ENCODE measurements around the gene DGLUCY.
"Not testable (repeated sequence)": the region's sequence is repeated elsewhere in the genome, so short reads cannot be mapped to it uniquely, and the experiment has no call there.

Gene DGLUCY

DNA sequence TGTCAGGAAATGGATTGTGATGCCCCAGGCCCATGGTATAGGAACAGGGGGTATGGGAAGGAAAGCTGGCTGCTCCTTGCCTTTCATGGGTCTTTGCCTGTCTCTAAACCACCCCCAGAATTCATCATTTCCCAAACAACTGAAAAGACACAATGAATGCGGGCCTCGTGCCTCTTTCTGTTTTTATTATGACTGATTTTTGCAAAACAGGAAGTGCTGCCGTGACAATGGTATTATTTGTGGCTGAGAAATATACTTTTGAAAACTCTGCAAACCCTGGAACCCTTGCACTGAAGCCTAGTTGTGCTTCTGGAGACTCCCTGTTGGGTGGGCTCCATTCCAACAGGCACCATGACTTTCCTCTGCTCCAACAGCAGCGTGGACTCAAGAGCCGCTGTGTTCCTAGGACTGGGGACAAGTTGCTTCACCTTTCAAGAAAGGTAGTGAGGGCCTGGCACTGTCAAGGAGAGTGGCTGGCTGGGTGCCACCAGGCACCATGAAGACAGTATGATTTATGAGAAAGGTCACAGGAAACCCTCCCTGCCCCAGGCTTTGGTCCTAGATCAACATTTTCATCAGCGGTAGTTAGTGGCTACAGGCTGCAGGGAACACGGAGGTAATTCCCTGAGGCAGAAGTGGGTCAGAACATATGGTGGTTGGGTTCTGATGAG lies 4.8 kb upstream of the DGLUCY start:
- DNase-seq (ENCODE audit: low read depth, low spot score) = no peak

- no peak for DNase-seq (ENCODE audit: low read depth, low spot score)
These were observed 2.4 kb upstream of the DGLUCY start for GRCh38 chr14:91111443-91111842.

- DNase-seq (ENCODE audit: low read depth, low spot score) = no peak
These were observed 1.7 kb upstream of the DGLUCY start for GRCh38 chr14:91112194-91112593.

DNA sequence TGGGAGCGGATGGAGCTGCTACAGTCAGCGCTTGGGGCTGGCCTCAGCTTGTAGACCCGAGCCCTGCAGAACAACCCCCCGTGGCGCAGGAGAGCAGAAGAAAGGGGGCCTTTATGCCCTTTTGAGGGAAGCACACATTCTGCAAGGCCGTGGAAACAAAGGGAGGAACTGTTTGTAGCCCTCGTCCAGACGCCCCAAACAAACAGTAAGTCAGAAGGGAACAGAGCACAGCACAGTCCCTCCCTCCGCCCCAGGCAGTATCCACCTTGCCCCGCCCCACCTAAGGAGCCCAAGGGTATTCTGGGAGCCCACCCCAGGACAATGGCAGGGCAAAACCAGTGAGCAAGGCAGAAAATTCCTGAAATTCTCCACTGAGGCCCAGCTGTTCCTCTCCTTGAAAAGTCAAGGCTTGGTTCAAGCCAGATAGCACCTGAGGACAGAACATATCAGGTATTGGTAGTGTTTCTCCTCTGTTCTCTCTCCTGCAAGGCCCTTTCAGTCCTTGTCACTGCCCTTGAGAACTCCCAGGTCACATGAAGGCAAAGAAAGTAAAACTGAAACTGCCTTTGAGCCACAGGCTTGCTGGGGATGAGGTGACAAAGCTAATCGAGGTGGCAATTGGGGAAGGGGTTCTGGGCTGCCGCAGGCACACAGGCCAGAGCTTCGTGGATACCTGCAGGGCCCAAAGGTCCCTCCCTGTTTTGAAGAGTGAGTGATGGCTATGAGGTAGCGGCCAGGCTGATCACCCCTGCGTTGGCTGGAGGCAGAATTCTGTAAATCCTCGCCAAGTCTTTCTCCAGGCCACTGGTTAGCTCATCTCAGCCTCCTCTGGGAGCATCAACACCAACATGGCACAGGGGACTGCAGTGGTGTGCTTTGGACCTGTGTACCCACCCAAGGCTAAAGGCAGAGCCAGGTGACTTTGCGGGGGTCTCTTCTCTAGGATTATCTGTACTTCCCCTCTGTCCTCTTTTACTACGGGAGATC lies 499 bp downstream of the DGLUCY start:
- DNase-seq (ENCODE audit: low read depth, low spot score) = peak; percentile 75

GRCh38 chr14:91115986-91116770 lies 2.3 kb downstream of the DGLUCY start:
- no peak for DNase-seq (ENCODE audit: low read depth, low spot score)

DNA sequence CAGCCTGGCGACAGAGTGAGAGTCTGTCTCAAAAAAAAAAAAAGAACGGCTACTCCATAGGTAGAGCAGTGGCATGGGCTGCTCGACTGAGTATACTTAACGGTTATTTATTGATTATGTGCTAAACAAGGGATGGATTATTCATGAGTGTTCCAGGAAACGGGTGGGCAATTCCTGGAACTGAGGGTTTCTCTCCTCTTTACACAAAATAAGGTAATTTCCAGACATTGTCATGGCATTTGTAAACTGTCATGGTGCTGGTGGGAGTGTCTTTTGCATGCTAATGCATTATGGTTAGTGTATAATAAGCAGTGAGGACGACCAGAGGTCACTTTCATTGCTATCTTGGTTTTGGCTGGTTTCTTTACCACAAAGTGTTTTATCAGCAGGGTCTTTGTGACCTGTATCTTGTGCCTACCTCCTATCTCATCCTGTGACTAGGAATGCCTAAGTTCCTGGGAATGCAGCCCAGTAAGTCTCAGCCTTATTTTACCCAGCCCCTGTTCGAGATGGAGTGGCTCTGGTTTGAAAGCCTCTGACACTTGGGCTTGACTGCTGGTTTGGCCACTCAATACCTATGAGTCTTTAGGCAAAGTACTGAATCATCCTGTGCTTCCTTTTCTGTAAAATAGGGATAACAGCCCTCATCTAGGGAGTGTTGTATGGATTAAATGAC lies 3.2 kb downstream of the DGLUCY start:
- DNase-seq (ENCODE audit: low read depth, low spot score) = no peak

DNA sequence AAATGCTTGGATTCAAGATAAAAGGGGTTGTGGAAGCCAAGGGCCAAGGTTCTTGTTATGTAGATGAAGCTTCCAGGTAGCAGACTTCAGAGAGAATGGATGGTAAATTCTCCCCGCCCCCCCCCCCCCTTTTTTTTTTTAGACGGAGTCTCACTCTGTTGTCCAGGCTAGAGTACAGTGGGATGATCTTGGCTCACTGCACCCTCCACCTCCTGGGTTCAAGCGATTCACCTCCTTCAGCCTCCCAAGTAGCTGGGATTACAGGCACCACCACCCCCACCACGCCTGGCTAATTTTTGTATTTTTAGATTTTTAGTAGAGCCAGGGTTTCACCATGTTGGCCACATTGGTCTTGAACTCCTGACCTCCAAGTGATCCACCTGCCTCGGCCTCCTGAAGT lies 4.1 kb downstream of the DGLUCY start:
- no peak for DNase-seq (ENCODE audit: low read depth, low spot score)

- no peak for DNase-seq (ENCODE audit: low read depth, low spot score)
These were observed 4.7 kb downstream of the DGLUCY start for GRCh38 chr14:91118511-91119068.

DNA sequence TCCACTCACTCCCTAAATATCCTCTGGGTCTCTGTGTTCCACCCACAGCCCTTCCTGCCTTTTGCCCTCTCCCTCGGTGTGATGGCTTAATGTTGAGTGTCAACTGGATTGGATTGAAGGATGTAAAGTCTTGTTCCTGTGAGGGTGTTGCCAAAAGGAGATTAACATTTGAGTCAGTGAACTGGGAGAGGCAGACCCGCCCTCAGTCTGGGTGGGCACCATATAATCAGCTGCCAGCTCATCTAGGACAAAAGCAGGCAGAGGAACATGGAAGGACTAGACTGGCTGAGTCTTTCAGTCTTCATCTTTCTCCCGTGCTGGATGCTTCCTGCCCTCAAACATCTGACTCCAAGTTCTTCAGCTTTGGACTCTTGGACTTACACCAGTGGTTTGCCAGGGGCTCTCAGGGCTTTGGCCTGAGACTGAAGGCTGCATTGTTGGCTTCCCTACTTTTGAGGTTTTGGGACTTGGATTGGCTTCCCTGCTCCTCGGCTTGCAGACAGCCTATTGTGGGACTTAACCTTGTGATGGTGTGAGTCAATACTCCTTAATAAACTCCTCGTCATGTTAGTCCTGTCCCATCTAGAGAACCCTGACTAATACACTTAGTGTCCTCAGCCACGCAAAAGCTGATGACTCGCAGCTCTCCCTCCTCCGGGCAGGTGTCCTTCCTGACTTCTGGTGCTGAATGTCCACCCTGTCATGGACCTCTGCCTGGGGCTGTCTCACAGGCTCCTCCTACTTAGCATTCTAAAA lies 5.9 kb downstream of the DGLUCY start:
- DNase-seq (ENCODE audit: low read depth, low spot score) = no peak

GRCh38 chr14:91123201-91123600 lies 9.3 kb downstream of the DGLUCY start:
- no peak for DNase-seq (ENCODE audit: low read depth, low spot score)

DNA sequence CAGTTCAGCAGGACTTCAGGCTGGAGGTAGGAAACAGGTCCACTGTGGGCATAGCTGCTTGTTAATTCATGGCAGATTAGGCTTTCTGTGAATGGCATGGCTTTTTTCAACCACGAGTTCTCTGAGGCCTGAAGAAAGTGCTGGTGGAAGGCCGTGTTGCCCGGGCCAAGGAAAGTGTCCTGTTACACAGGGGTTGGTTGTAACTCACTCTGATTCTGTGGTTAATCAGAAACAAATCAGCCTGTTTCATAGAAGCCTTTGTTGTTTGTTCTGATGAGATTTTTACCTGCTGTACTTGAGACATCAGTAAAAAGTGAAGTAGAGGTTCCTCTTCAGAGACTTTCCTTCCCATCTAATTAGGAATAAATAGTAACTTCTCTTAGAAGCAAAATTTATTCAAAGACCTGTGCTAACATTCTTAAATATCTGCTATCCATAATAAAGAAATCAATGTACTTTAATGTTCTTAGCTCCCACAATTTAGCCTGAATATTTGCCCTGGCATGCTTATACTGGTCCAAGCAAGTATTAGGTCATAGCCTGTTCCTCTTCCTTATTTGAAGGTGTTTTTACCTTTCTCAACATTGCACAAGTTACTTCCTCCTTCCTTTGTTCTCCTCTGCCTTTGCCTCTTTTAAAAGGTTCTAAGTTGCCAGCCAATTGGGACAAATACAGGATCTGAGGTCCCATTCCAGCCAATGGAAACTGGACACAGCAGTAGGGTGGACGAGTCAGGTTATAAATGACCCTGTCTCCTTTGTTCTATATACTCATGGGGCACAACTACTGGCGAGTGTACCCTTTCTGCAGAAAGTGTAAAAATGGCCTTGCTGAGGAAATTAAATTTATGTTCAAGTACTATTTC lies 10.8 kb downstream of the DGLUCY start:
- DNase-seq (ENCODE audit: low read depth, low spot score) = not testable (repeated sequence)

DNA sequence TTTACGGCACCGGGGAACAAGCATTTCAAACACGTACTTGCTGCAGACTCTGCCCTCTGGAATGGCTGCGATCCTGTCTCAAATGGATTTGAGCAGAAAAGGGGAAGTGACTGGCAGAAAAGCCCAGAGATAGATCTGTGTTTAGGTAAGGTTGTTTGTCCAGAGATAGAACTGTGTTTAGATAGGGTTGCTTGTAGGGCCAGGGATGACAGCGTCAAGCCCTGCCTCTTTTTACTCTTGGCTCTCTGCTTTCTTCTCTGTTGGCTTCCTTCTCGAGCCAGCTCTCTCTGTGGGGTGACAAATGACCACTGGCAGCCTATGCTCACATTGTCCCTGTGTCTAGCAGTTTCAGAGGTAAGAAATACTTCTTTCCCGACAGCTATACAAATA lies 11.4 kb downstream of the DGLUCY start:
- no peak for DNase-seq (ENCODE audit: low read depth, low spot score)

DNA sequence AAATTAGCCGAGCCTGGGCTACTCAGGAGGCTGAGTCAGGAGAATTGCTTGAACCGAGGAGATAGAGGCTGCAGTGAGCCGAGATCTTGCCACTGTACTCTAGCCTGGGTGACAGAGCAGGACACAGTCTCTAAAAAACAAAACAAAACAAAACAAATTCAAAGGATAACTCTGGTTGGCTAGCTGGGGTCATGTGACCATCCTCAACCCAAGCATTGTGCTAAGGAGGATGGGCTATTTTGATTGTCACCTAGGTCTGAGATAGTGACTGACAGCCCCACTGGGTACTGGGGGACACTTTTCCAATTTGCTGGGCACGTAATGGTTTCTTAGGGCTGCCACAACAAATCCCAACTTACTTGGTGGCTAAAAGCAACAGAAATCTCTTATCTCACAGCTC lies 11.9 kb downstream of the DGLUCY start:
- DNase-seq (ENCODE audit: low read depth, low spot score) = no peak

- DNase-seq (ENCODE audit: low read depth, low spot score) = no peak
These were observed 12.9 kb downstream of the DGLUCY start for GRCh38 chr14:91126761-91127160.

DNA sequence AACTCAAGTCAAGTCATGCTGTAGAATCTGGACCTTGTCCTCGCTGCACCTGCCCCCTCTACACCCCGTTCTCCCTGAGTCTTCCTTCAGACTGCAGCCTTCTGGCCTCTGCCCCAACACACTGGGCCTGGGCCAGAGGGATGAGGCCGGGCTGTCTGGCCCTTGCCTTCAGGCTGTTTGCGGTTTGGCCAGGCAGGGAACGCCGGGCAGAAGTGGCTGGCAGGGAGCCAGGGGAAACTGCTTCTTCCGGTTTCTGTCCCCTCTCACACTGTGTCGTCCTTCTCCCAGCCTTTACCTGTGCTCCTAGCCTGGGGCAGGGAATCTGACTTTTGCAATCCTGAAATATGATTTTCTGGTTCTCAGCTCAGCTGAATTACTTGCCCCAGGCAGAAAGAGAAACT lies 13.5 kb downstream of the DGLUCY start:
- DNase-seq (ENCODE audit: low read depth, low spot score) = no peak

DNA sequence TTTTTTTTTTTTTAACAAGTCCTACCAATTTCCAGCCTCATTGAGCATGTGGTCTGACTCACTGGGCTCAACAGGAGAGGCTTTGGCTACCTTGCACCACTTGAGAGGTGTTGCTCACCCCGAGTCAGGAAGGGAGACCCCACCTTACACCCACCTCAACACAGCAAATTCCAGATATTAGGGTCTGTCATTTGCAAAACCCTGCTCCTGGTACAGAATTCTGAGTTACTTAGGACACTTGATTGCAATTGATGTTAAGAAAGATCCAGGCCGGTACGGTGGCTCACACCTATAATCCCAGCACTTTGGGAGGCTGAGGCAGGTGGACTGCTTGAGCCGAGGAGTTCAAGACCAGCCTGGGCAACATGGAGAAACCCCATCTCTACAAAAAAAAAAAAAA lies 14.1 kb downstream of the DGLUCY start:
- no peak for DNase-seq (ENCODE audit: low read depth, low spot score)

- DNase-seq (ENCODE audit: low read depth, low spot score) = no peak
These were observed 14.8 kb downstream of the DGLUCY start for GRCh38 chr14:91128699-91129098.

GRCh38 chr14:91129261-91129660 lies 15.4 kb downstream of the DGLUCY start:
- no peak for DNase-seq (ENCODE audit: low read depth, low spot score)

DNA sequence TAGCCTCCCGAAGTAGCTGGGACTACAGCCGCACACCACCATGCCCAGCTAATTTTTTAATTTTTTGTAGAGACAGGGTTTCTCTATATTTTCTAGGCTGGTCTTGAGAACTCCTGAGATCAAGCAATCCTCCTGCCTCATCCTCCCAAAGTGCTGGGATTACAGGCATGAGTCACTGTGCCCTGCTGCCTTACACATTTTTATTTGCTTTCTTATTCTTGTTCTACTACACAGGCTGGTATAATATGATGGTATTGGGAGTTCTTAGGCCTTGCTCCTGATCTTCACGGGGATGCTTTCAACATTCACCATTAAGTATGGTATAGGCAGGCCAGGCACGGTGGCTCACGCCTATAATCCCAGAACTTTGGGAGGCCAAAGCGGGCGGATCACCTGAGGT lies 21.2 kb downstream of the DGLUCY start:
- DNase-seq (ENCODE audit: low read depth, low spot score) = no peak
